ENCODE measurements around the gene POFUT2.

The POFUT2 gene

GRCh38 chr21:45265721-45266517, 21.8 kb downstream of the POFUT2 start:
- H3K4me3 ChIP-seq (replicated peaks in 1 of 2; ENCODE audit: low read depth in 2 of 2, low read length in 2 of 2), result no peak overlapping the region
- TF ChIP-seq CTCF (IDR thresholded peaks at IDR 0.05; ENCODE audit: low read depth, low read length), result no peak
- DNase-seq (ENCODE audit: low read depth in 2 of 2), result no peak

- no peak for TF ChIP-seq CTCF (IDR thresholded peaks at IDR 0.05; ENCODE audit: low read depth, low read length)
- H3K4me3 ChIP-seq (replicated peaks in 1 of 2; ENCODE audit: low read depth in 2 of 2, low read length in 2 of 2), result no peak overlapping the region
- no peak for DNase-seq (ENCODE audit: low read depth in 2 of 2)
Measured at GRCh38 chr21:45264912-45265515, 22.7 kb downstream of the POFUT2 start.

DNA sequence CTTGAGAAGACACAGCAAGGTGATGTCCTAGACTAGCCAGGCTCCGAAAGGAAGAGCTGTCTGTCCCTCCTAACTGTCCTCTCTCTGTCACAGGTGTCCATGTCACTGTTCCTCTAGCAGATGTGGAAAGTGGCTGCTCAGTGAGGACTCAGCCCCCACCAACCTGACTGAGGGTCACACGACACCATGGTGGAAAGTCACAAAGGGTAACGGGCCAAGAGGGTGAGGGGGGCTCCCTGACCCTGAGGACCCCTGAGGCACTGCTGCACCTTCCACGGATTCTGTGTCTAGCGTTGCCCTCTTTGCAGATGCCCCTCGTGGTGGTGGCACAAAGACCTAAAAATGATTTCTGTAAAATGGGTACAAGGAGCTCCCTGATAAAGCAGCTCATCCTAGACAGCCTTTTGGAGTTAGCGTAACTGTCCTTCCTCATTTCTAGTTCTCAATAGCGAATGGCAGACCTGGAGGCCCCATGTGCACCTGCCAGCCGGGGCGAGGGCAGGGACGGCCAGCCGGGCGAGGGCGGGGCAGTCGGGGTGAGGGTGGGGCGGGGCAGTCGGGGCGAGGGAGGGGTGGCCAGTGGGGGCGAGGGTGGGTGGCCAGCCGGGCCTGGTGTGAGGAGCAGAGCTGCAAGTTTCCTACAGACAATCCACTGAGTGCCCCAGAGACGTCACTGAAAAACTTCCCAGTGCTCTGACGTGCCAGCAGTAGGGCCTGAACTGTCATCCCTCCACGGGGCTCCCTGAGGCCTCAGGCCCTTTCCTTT, 23.4 kb downstream of the POFUT2 start:
- no peak for DNase-seq (ENCODE audit: low read depth in 2 of 2)
- no peak for TF ChIP-seq CTCF (IDR thresholded peaks at IDR 0.05; ENCODE audit: low read depth, low read length)
- no peak overlapping the region for H3K4me3 ChIP-seq (replicated peaks in 1 of 2; ENCODE audit: low read depth in 2 of 2, low read length in 2 of 2)

DNA sequence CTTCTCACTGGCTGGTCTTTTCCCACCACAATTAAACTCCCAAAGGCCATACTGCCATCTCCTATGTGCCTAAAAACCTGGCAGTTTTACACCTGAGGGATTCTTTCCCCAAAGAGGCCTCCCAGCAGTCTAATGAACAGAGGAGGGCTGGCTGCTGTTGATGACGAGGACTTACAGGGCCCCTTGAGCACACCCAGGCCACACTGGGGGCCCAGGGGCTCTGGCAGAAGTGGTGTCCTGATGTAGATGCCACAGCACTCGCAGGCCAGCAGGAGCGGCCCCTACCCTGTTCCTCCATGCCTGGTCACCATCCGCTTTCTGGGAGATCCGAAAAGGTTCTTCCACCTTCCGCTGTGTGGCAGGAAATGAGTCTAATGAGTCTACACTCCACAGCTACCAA, 24.2 kb downstream of the POFUT2 start:
- no peak for TF ChIP-seq CTCF (IDR thresholded peaks at IDR 0.05; ENCODE audit: low read depth, low read length)
- no peak overlapping the region for H3K4me3 ChIP-seq (replicated peaks in 1 of 2; ENCODE audit: low read depth in 2 of 2, low read length in 2 of 2)
- no peak for DNase-seq (ENCODE audit: low read depth in 2 of 2)

DNA sequence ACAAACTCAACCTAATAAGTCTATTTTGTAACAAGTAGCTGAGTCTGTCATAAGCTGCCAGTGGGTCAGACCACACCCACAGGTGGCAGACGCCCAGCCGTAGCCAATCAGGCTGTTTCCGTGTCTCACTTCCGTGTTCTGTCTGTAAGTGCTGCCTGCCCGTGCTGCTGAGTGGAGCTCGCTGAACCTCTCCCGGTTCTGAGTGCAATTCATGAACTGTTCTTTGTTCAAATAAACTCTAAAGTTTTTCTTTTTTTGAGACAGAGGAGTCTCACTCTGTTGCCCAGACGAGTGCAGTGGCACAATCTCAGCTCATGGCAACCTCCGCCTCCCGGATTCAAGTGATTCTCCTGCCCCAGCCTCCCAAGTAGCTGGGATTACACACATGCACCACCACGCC, 25.1 kb downstream of the POFUT2 start:
- H3K4me3 ChIP-seq (replicated peaks in 1 of 2; ENCODE audit: low read depth in 2 of 2, low read length in 2 of 2), result no peak overlapping the region
- no peak for DNase-seq (ENCODE audit: low read depth in 2 of 2)
- TF ChIP-seq CTCF (IDR thresholded peaks at IDR 0.05; ENCODE audit: low read depth, low read length), result no peak

DNA sequence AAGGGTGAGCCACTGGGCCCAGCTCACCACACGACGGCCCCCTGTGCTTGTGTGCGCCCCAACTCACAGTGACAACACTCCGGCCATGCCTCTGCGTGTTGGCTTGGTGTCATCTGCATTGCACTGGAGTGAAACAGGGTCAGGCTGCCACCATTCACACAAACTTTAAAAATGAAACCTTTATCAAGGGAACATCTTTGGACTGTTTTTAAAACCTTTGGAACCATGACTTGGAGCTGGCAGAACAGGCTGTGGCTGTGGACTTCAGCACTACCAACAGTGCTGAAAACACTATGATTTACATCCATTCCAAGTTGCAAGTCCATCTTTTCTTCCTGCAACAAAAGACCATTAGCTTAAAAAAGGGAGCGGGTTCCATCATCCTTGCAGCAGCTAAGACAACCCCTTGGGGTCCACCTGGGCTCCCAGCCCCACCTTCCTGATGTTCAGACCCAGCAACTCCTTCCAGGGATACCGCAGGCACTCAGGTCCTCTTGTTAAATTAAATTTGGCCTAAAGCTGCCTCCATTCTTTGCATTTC, 25.6 kb downstream of the POFUT2 start:
- H3K4me3 ChIP-seq (replicated peaks in 1 of 2; ENCODE audit: low read depth in 2 of 2, low read length in 2 of 2), result no peak overlapping the region
- TF ChIP-seq CTCF (IDR thresholded peaks at IDR 0.05; ENCODE audit: low read depth, low read length), result no peak
- no peak for DNase-seq (ENCODE audit: low read depth in 2 of 2)

Data from cardiac fibroblast (primary cell).